Hematopoietic multipotent progenitor cell treated with erythropoietin and hydrocortisone succinate and interleukin-3 and kit ligand, for 15 days (in vitro differentiated cells): ENCODE data around the gene FARP1.
"Not testable (repeated sequence)": the region's sequence is repeated elsewhere in the genome, so short reads cannot be mapped to it uniquely, and the experiment has no call there.

Source experiments
- DNase-seq: peaks from one replicate; pipeline ENCODE4 v3.0.0-alpha.2; 2015; ENCODE audit warnings: low spot score

Gene FARP1

DNA sequence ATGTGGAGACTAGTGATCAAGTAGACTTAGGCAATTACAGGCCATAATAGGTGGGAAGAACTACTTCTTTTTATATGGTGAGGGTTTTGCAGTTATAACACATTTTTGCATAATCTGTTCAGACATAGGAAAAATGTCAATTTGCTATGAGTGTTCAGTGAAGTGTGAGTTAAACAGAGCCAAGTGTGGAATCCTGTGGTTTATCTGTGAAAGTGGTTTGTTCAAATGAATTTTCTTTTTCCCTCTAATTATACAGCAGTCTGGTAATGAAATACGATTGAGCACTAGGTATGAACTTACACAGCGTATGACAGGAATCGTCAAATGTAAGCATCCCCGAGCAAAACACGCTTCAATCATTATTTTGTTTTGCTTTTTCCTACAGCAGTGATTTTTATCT is 255.7 kb downstream of the FARP1 start:
- no peak for DNase-seq

- no peak for DNase-seq
These were observed 256.9 kb downstream of the FARP1 start for GRCh38 chr13:98399756-98400155.

DNA sequence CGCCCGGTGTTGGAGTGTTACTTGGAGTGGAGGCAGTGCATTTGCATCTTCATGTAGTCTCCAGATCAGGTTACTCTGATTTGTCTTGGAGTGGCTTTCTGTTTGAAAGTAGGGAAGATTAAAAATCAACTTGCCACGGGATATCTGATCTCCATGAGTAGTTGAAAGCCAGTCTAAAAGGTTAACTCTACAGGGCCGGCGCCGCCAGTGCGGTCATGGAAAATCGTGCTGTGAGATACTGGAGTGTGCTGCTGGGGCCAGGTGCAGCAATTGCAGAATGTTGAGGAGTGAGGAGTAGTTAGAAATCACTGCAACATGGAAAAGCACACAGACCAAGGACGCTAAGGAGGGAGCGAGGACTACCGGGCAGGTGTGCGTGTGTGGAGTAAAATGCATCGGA is 259.0 kb downstream of the FARP1 start:
- no peak for DNase-seq

DNA sequence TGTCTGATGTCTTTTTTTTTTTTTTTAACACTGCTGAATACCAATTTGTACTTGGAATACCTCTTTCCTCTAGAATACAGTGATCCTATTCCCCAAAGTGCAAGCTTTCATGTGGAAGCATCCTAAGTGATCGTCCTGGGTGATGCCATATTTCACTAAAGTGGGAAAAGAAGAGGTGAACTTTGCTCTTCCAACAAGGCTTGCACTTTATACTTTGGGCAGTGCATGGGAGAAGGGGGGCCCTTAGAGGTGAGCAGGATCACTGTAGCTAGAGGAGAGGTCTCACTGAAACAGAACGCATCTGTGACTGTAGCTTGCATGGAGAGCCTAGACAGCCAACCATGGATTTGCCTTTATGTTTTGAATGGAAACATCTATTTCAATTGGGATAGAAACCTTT is 260.2 kb downstream of the FARP1 start:
- no peak for DNase-seq

- DNase-seq: no peak
These were observed 262.2 kb downstream of the FARP1 start for GRCh38 chr13:98405107-98405571.

DNA sequence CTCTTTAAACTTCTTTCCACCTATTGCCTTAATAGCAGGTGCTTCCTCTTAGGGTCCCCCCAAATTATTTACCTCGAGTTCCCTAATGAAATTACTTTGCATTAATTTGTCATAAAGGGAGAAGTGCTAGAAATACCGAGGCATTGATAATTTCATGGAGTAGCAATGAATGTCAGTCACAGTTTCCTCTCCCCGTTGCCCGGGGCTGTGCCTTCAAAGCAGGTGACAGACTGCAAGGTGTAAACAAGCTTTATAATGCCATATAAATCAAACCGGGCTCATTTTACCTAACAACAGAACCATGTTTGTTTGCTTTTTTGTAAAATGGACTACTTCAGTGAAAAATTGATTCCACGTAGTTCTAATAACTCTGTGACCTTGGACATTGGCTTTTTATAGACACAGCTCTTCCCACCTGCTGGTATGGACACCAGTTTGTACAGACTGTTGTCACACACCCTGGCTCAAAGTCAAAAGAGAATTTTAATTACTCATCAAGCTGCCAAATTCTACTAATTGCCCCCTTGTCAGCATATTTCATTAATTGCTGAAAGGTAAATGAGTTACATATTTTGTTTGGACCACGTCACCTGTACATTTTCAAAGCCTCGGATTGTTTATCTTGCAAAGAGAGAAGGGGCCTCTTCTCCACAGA is 262.9 kb downstream of the FARP1 start:
- no peak for DNase-seq

DNA sequence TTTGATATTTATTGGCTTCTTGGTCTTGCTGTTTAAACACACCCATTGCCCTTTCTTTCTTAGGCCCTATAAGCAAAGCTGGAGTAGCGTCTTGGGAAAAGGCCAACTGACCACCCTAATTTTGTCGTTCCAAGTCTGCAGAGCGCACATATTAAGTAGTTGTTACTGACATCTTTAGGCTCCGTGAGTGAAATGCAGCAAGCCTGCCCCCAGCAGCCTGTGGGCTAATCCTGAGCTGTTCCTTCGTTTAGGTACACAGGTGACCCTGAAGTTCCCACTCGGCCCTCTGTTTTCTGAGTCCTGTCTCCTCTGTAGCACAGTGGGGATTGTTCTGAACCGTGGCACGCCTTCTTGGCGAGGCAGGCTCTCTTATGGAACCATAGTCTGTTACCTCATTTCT is 263.5 kb downstream of the FARP1 start:
- no peak for DNase-seq

GRCh38 chr13:98406971-98407370 is 264.1 kb downstream of the FARP1 start:
- no peak for DNase-seq

GRCh38 chr13:98407575-98407974 is 264.7 kb downstream of the FARP1 start:
- no peak for DNase-seq

GRCh38 chr13:98409281-98409680 is 266.4 kb downstream of the FARP1 start:
- DNase-seq: no peak

DNA sequence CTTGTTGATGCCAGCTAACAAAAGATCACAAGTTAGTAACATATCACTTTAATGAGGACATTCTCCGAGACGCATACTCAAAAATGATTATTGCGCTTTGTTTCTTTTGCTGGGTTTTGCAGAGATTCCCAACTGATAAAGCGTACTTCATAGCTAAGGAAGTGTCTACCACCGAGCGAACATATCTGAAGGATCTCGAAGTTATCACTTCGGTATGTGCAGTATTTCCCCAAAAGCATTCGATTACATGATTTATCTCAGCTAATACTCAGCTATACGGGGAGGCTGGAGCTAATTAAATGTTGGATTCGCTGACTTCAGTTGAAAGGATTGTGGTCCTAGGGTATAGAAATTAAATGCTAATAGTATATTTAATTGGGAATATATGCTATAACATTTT is 267.7 kb downstream of the FARP1 start:
- DNase-seq: no peak

GRCh38 chr13:98411013-98411412 is 268.1 kb downstream of the FARP1 start:
- no peak for DNase-seq

GRCh38 chr13:98411617-98412265 is 268.8 kb downstream of the FARP1 start:
- DNase-seq: no peak

GRCh38 chr13:98413278-98413677 is 270.4 kb downstream of the FARP1 start:
- not testable (repeated sequence) for DNase-seq

DNA sequence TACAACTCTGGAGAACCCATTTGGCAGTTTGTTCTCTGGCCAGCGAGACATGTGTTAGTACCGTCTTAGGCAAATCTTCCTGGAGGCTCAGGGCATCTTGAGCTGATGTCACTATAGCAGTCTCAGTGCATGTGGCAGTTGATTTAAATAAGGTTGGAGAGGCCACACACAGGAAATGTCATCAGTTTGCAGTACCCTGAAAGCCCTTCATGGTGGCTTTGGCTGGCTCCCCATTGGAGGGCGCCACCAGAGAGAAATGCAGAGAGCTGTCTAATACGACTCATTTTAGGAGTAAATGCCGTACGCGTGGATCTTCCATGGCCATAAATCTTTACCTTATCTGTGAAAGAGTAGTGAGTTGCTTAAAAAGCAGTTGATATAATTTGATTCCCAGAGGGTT is 270.9 kb downstream of the FARP1 start:
- DNase-seq: no peak

DNA sequence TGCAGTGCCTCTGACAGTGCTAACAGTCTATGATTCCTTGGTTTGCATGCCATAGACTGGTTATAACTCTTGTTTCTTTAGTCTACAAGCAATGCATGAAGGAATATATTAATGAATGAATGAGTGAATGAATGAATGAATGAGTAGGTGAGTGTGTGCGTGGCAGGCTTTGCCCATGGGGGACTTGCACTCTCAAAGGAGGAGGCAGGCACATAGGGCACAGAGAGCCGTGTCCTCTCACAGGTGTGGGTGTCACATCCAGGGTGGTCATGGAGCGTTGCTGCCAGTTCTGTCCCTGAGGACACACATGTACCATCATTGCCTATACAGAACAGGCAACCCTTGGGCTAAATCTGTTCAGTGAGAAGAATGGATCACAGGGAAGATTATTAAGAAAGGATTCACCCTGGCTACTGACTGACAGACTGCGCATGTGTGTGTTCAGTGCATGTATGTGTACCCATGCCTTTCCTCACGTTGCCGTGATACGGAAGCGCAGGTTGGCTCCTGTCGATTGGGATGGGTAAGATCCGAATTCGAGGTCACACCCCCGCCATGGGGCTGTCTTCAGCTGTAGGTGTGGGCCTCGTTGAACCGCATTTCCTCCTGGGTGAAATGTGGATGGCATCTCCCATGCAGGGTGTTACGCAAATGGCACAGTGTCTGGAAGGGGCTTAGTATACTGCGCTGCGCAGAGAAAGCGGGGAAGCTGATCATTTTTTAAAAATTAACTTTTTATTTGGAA is 272.6 kb downstream of the FARP1 start:
- DNase-seq: no peak

DNA sequence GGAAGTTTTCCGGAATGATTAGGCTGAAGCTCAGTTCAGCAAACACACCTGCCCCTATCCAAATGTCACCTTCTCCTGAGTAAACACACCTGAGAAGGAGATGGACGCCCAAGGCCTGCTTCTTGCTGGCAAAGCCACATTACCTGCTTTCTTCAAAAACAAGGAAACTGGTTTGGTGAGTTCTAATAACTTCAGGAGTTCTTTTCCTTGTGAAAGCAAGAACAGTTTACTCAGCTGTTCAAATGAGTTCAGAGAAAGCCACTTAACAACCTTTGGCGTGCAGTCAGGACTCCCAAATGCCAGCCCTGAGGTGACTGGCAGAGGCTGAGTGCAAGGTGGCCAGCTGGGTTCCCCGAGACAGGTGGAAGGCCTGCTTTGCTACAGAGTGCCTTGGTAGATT is 273.5 kb downstream of the FARP1 start:
- no peak for DNase-seq

DNA sequence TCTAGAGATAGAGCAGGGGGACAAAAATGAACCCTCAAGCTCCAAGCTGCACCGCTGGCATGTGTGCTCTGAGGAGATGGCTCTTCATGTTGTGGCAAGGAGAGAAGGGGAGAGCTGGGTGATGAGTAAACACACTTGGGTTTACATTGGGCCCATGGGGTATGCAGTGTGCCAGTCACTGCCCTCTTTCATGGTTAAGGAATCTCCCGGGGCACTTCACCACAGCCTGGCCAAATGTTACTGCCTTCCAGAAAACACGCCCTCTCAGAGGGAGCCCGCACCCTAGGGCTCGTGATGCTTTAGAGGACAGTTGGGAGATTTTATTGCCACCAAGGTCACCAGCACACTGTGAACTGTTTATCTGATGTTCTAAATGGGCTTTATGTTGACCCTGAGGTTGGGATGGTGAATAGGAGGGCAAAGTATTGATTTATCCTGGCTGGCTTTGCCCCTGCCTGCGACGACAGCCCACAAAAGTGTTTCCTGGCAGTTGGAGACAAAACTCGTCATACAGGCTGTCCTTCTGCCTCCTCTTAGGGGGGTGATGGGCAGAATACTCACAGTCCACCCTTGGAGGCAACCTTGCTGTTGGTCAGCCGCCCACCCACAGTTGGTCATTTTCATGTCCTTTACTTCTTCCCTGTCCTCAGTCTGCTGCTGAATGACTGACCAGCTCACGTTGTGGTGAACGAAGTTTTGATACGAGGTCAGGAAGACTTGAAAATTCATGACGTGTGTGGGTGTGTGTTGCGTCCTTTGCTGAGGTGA is 277.1 kb downstream of the FARP1 start:
- DNase-seq: no peak

DNA sequence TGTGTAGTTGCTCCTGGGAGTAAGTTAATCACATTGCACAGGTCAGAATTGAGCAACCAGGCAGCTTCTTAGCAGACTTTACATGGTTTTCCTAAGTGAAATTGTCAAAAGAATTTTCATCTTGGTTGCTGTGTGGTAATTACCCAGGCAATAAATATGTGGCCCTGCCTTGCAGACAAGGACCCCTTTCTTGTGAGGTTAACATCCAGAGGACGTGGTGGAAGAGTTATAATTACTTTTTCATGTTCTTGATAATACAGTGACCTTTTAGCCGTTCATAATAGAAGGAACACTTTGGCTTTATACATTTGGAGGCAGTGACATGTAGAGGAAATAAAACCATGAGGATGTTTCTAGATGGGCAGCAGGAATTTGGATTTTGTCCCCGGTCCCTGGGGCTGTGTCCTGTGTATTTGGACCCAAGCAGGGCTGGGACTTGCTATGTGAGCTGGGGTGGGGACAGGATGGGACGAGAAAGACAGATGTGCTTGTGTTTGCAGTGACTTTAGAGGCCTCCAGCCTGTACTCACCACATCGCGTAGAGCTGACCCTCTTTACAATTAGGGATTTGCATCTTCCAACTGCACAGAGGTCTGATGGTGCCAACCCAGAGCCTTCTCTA is 277.8 kb downstream of the FARP1 start:
- no peak for DNase-seq

- no peak for DNase-seq
These were observed 279.2 kb downstream of the FARP1 start for GRCh38 chr13:98422046-98422445.

DNA sequence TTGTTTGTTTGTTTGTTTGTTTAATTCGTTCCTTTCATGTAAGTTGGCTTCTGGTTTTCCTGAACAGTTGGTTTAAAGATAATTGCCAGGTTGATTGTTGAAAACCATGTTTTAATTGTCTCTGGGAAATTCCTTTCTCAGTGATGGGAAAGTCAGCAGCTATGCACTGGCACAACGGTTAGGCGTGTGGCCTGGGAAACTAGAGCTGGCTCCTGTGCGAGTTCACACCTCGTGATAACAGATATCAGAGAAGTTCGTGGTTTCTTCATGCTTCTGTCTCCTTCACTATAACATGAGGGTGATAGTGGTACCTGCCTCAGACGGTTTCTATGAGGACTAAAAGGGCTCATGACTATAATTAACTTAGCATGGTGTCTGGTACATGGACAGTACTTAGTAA is 280.5 kb downstream of the FARP1 start:
- DNase-seq: no peak
